Activated T-helper 1 cell treated with anti-CD3 and anti-CD28 coated beads, Interleukin-2, amount 50 U/mL, for 16 hours (primary cell): ENCODE measurements around the gene KLC1.

Experiments
- DNase-seq, 2 donors: peaks; one replicate each; pipeline ENCODE4 v3.0.0-alpha.2; 2020; ENCODE audit warnings: low read depth in 1 of 2, low spot score in 1 of 2

KLC1 gene

GRCh38 chr14:103657471-103657870 is 28.5 kb downstream of the KLC1 start:
- no peak for DNase-seq

GRCh38 chr14:103659631-103660030 is 30.6 kb downstream of the KLC1 start:
- no peak for DNase-seq

GRCh38 chr14:103662029-103662428 is 33.0 kb downstream of the KLC1 start:
- DNase-seq, result no peak

GRCh38 chr14:103662591-103662990 is 33.6 kb downstream of the KLC1 start:
- no peak for DNase-seq

- no peak for DNase-seq
Observed at GRCh38 chr14:103663506-103663905, 34.5 kb downstream of the KLC1 start.

- no peak for DNase-seq
Observed at GRCh38 chr14:103667671-103668070, 38.7 kb downstream of the KLC1 start.

GRCh38 chr14:103668117-103668516 is 39.1 kb downstream of the KLC1 start:
- no peak for DNase-seq

- DNase-seq, result no peak
Observed at GRCh38 chr14:103669370-103669769, 40.4 kb downstream of the KLC1 start.

- no peak for DNase-seq
Observed at GRCh38 chr14:103671911-103672310, 42.9 kb downstream of the KLC1 start.

GRCh38 chr14:103675957-103676356 is 46.9 kb downstream of the KLC1 start:
- no peak for DNase-seq

- no peak for DNase-seq
Observed at GRCh38 chr14:103676881-103677675, 48.1 kb downstream of the KLC1 start.

- no peak for DNase-seq
Observed at GRCh38 chr14:103679351-103679750, 50.3 kb downstream of the KLC1 start.

- no peak for DNase-seq
Observed at GRCh38 chr14:103680491-103681231, 51.6 kb downstream of the KLC1 start.

GRCh38 chr14:103683139-103683538 is 54.1 kb downstream of the KLC1 start:
- no peak for DNase-seq

GRCh38 chr14:103684471-103684870 is 55.5 kb downstream of the KLC1 start:
- no peak for DNase-seq

GRCh38 chr14:103684871-103685270 is 55.9 kb downstream of the KLC1 start:
- no peak for DNase-seq

- DNase-seq, result no peak
Observed at GRCh38 chr14:103685276-103686211, 56.5 kb downstream of the KLC1 start.

GRCh38 chr14:103686831-103687485 is 57.9 kb downstream of the KLC1 start:
- no peak for DNase-seq

GRCh38 chr14:103687712-103688111 is 58.7 kb downstream of the KLC1 start:
- DNase-seq, result no peak

GRCh38 chr14:103688441-103688840 is 59.4 kb downstream of the KLC1 start:
- DNase-seq, result no peak
